Ramos (cell line): ENCODE results near the gene LYRM4.

Experiments used
- in situ Hi-C: fragments of 300-500 bp; cut with MboI; formaldehyde crosslinking; loops from one replicate; pipeline ENCODE4 v1.14.3; 2022; ENCODE audit warnings: low sequenced_read_pairs; ENCODE audit not compliant: unreplicated experiment

The LYRM4 gene

GRCh38 chr6:5260661-5261544 lies at the start of gene LYRM4, which contains the start of gene FARS2:
TSS of gene LYRM4 (minus strand) at chr6:5260950. CDS start at chr6:5260733, 217 bp downstream.
TSS of gene FARS2 (plus strand) at chr6:5261513.
- in situ Hi-C loops, result no loop called here

DNA sequence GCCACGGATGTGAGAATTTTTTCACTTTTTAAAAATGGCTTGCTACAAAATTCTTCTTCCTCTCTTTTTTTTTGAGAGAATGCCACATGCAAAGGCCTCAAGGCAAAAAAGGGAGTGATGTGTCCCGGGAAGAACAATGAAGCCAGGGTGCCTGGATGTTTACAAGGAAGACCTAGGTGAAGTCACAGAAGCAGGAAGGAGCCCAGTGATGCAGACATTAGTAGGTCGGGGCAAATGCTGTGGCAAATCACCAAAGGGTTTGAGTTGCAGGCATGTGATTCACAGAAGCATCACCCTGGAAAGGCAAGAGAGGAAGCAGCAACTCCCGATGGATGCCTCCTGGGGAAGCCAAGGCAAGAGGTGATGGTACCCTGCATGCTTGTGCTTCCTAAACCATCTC lies 47.3 kb upstream of the LYRM4 start:
- in situ Hi-C loops, result no loop called here

- in situ Hi-C loops, result no loop called here
Measured at GRCh38 chr6:5307058-5307457, 46.3 kb upstream of the LYRM4 start.

DNA sequence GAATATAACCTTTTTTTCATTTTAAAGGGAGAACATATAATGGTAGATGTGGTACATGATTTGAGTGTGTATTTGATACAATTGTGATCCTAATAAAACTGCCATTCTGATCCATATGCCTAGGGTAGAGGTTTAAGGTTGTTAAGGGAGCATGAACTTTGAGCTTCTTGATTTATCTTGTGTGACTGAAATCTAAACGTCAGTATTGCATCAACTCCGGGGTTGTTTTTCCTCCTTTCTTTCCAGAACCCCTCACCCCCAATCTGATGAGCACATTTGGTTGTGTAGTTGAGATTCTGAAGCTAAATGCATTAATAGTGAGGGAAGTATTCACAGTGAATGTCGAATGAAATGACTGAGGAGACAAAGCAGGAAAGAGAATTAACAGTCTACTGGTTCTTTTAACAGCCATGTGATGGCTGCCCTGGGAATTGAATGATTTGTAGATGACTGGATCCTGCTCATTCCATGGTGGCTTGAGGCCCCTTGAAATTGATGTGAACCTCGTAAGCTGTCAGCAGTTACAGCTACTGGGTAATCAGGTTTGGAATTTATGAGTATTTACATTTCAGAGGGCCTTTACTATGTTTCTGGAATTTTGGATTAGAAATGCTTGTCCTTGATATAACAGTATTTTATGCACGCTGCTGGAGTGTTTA lies 45.3 kb upstream of the LYRM4 start:
- in situ Hi-C loops, result no loop called here

DNA sequence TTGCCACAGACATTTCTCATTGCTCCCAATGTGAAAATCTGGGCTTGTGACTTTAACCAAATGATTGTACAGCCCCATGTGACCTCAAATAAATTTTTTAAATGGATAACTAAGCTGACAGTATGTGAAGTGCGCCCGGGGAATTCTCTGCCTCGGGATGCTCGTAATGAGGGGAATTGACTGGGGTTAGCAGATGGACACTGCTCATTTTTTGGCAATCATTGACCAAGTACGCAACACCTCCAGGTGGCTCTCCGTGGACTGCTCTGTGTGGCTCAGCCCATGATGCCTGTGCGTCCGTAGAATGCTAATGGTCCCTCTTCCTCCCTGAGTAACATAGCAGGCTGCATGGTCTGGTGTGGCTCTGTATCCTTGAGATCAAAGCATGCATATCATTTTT lies 42.9 kb upstream of the LYRM4 start:
- in situ Hi-C loops, result no loop called here

DNA sequence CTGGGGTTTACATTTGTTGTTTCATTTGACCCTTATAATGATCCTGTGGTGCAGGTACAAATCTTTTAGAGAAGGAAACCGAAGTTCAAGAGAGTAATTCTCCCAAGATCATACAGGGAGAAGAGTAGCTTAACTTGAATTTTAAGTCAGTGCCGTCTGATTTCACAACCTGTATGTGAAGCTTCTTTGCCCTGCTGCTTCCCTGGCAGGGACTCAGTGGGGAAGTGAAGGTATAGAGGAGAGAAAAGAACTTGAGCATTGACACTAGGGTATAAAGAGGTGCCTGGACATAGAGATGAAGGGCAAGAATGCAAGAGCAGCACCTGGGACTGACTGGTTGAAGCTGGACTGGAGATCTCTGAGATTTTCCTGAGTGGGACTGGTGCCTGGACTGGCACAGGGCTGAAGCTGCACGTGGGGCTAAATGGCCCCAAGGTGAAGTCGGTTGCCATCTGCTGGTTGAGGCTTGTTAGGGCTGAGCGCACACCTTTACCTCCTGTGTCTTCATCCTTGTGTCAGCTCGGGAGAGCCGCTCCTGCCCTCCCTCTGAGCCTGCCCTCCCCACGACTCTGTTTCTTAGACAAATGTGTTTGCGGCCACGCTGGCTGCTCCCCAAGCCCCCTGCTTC lies 42.4 kb upstream of the LYRM4 start:
- in situ Hi-C loops, result no loop called here

GRCh38 chr6:5302220-5302946 lies 41.6 kb upstream of the LYRM4 start:
- in situ Hi-C loops, result no loop called here

- in situ Hi-C loops, result no loop called here
Measured at GRCh38 chr6:5300206-5300764, 39.5 kb upstream of the LYRM4 start.

DNA sequence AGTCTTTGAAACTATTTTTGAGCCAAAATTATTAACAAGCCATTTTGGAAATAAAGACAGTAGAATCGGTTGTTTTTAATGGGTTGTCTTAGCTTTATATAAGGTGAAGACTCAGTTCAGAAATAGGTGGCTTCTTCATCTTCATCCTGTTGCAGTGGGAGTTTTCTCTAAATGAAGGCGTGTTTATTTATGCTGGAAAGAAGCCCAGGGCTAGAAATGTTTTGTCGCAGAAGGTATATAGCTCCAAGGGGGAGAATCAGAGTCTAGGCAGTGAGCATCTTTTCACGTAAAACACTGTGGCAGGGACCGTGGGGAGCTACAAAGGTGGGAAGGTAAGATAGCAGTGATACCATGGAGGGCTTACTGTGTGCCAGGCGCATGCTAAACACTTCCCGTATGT lies 34.9 kb upstream of the LYRM4 start:
- in situ Hi-C loops, result no loop called here

GRCh38 chr6:5294392-5295211 lies 33.9 kb upstream of the LYRM4 start:
- in situ Hi-C loops, result no loop called here

- in situ Hi-C loops, result no loop called here
Measured at GRCh38 chr6:5293692-5294091, 32.9 kb upstream of the LYRM4 start.

DNA sequence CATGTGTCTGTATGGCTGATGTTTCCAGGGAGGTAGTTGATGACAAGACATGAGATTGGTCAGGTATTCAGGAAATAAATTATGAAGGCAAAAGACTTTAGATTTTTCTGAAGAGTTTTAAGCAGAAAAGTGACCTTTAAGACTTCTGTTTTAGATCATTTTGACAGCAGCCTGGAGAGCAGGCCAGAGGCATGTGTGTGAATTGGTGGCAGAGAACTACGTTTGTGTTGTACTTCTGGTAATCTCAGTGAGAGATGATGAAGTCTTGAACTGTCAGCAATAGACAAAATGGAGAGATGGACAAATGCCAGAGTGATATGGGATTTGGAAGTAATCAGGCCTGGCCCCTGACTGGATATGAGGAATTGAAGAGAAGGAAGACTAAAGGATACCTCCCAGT lies 31.4 kb upstream of the LYRM4 start:
- in situ Hi-C loops, result no loop called here

- in situ Hi-C loops, result no loop called here
Measured at GRCh38 chr6:5290500-5290899, 29.8 kb upstream of the LYRM4 start.

DNA sequence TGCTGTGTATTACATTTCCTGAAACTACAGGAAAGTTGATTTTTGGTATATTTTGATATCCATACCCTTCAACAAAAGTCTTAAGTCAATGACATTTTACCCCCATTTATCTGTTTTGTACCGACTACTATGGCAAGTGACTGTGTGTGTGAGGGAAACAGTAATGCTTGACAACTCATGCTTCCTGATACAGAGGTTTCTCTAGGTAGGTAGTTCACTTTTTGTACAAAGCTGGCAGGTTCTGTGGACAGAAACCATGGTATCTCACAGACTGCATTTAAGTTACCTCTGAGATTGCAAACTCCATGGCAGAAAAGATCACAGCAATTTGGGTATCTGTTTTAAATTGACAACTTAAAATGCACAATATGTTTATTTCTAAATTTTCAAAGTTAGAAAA lies 29.3 kb upstream of the LYRM4 start:
- in situ Hi-C loops, result no loop called here

GRCh38 chr6:5287966-5288297 lies 27.2 kb upstream of the LYRM4 start:
- in situ Hi-C loops, result no loop called here

DNA sequence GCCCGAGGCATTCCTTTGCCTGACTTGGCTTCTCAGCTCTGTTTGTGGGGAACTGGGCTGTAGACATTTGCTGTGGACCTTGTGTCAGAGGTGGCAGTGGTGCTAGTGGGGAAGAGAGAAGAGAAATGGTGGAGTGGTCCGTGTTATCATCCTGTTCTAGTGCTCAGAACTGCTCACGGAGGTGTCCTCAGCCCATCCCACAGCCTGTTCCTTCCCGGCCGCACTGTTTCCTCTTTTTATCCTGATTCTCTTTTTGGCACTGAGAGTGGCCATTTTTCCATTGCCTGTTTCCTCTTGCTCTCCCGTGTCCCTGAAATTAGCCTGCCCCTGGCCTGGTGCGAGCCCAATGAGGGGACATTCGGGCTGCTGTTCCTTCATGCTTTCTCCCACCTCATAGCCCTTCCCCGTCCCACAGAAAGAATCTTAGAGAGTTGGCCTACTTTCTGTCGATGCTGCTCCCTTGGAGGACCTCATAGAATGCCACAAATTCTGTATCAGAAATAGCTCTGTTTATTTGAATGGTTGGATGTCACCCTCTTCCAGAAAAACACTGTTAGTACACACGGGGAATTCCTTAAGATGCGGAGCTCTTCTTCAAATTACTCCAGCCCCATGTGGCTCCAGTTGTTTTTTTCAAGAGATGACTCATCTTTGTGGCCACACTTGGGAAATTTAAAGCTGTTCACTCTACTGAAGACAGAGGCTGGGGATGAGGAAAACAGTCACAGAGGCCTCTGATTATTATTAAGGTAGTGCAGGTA lies 26.6 kb upstream of the LYRM4 start:
- in situ Hi-C loops, result no loop called here

DNA sequence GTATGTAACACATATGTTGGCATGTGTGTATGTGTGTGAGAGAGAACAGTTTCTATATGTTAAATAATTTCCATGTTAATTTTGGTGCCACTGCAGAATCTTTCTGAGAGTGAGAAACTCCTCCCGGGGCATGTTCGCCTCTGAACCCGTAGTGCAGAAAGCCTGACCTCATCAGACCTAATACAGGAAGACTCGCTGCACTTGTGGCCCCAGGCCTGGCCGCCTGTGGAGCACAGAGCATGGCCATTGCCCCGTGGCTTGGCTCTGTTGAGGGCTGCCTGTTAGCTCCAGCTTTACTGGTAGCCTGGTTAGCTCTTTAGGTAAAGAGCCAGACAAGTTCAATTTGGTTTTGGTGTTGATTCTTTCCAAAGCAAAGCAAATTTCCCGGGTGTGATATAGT lies 26.0 kb upstream of the LYRM4 start:
- in situ Hi-C loops, result no loop called here

DNA sequence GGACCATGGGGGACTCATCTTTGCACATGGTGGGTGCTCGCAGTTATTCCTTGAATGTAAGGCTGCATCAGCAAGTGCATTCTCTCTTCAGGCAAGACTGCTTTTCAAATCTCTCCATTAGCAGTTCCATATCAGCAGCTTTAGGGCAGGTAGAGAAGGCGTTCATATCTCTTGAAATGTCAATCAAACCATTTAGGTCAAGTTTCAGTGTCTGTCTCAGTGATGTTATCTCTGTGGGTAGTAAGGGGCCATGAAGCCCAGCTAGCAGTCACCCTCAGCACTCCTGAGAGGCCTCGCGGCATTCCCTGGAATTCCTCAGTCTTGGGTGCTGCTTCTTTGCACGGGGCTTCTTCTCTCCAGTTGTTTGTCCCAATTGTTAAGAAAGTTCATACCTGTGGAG lies 24.8 kb upstream of the LYRM4 start:
- in situ Hi-C loops, result no loop called here

GRCh38 chr6:5285081-5285480 lies 24.3 kb upstream of the LYRM4 start:
- in situ Hi-C loops, result no loop called here
